ENCODE data around the gene PIAS4. TPM values are rescaled to one million over a fixed set of nuclear protein-coding genes. Genes with fewer than 3 reads are reported as not detected.

Gene PIAS4
- total and polyA plus RNA-seq, 8 donors, result 6.6 to 93.6 (median 16.1) TPM

GRCh38 chr19:4066682-4067395, 59.3 kb downstream of the PIAS4 start, which contains the start of gene ZBTB7A:
Gene ZBTB7A, minus strand, starts transcription at chr19:4066899. Its CDS starts 11,667 bp downstream, at chr19:4055232.
- TF ChIP-seq POLR2AphosphoS5 (IDR thresholded peaks at IDR 0.05), result peak; percentile 31 to 86 (median 84)
- no peak for TF ChIP-seq EP300 (IDR thresholded peaks at IDR 0.05)
- no peak for TF ChIP-seq CTCF (IDR thresholded peaks at IDR 0.05)
- peak; percentile 91 to 95 for DNase-seq
- intact Hi-C loops (cut with DNase I; ENCODE audit: low total_unique reads), result no loop called here
- Histone ChIP-seq H3K4me3 (peak within 1 kb of the TSS; percentile 94 to 100 (median 100)), H3K27ac (peak within 1 kb of the TSS; percentile 96 to 100 (median 98)), H3K9me3 (no peaks in the 10 kb centered on the region), H3K27me3 (no peaks in the 10 kb centered on the region), H3K36me3 (peaks cover 0 to 17% (median 0%) of the 10 kb centered on the region in 4 donors), H3K4me1 (peaks cover 33 to 49% (median 41%) of the 10 kb centered on the region in 4 donors)
- 0 to 1% (median 1%) methylated on average over 39 to 82 of the region's 85 CpGs; no CpG with 5 or more reads in 1 of the 5 donors for WGBS, 5 donors

- Histone ChIP-seq H3K9me3 (no peaks in the 10 kb centered on the region), H3K27me3 (no peaks in the 10 kb centered on the region), H3K36me3 (peaks cover 0 to 10% (median 0%) of the 10 kb centered on the region in 4 donors), H3K4me1 (peaks cover 27 to 42% (median 34%) of the 10 kb centered on the region in 4 donors), H3K4me3 (peak overlapping the region; percentile 94 to 100 (median 100)), H3K27ac (peak overlapping the region; percentile 96 to 100 (median 98))
- intact Hi-C loops (cut with DNase I; ENCODE audit: low total_unique reads), result no loop called here
- 1 to 2% (median 1%) methylated on average over 37 to 58 of the region's 58 CpGs for WGBS, 5 donors
- peak in 1 of 2 donors; percentile 77 for DNase-seq
- no peak for TF ChIP-seq POLR2A (IDR thresholded peaks at IDR 0.05)
- TF ChIP-seq POLR2AphosphoS5 (IDR thresholded peaks at IDR 0.05), result no peak
- TF ChIP-seq CTCF (IDR thresholded peaks at IDR 0.05), result no peak
- no peak for TF ChIP-seq EP300 (IDR thresholded peaks at IDR 0.05)
Measured at GRCh38 chr19:4067396-4068046, 60.0 kb downstream of the PIAS4 start.

GRCh38 chr19:4068047-4068966, 60.8 kb downstream of the PIAS4 start:
- peaks cover 0 to 2% (median 0%) of the 10 kb centered on the region in 4 donors for H3K36me3 ChIP-seq
- WGBS, 5 donors, result 22 to 27% (median 26%) methylated on average over 28 to 31 of the region's 31 CpGs
- H3K27ac ChIP-seq, result peak overlapping the region; percentile 96 to 100 (median 98)
- peaks cover 19 to 34% (median 27%) of the 10 kb centered on the region in 4 donors for H3K4me1 ChIP-seq
- H3K27me3 ChIP-seq, result no peaks in the 10 kb centered on the region
- DNase-seq, result peak in 1 of 2 donors; percentile 61
- TF ChIP-seq POLR2A (IDR thresholded peaks at IDR 0.05) (no peak), CTCF (IDR thresholded peaks at IDR 0.05) (no peak), EP300 (IDR thresholded peaks at IDR 0.05) (no peak), POLR2AphosphoS5 (IDR thresholded peaks at IDR 0.05) (no peak)
- no peaks in the 10 kb centered on the region for H3K9me3 ChIP-seq
- peak overlapping the region; percentile 94 to 100 (median 100) for H3K4me3 ChIP-seq
- intact Hi-C loops (cut with DNase I; ENCODE audit: low total_unique reads), result no loop called here
